Muscle of leg (tissue), 16 donors: ENCODE results near the gene EXOC3. TPM values are rescaled to one million over a fixed set of nuclear protein-coding genes. Genes with fewer than 3 reads are reported as not detected.
"Not testable (repeated sequence)": the region's sequence is repeated elsewhere in the genome, so short reads cannot be mapped to it uniquely, and the experiment has no call there.

Source experiments
- DNase-seq: peaks from one replicate; pipeline ENCODE4 v3.0.0; 2013
- H3K27ac ChIP-seq: one replicate; pipeline ENCODE4 v1.5.1; 2013; ENCODE audit warnings: mild to moderate bottlenecking, low read length, control low read depth
- H3K27me3 ChIP-seq: one replicate; pipeline ENCODE4 v1.6.1; 2013; ENCODE audit warnings: low read length; ENCODE audit not compliant: control insufficient read depth, insufficient read depth
- H3K36me3 ChIP-seq: one replicate; pipeline ENCODE4 v1.6.1; 2013; ENCODE audit warnings: low read length; ENCODE audit not compliant: control insufficient read depth, insufficient read depth
- H3K4me1 ChIP-seq: one replicate; pipeline ENCODE4 v1.6.1; 2013; ENCODE audit warnings: low read length; ENCODE audit not compliant: control insufficient read depth, insufficient read depth
- H3K4me3 ChIP-seq: one replicate; pipeline ENCODE4 v1.5.1; 2013; ENCODE audit warnings: low read length, control low read depth
- H3K9me3 ChIP-seq: replicated peaks from 2 replicates; pipeline ENCODE4 v1.6.1; 2013; ENCODE audit warnings: low read depth, low read length; ENCODE audit not compliant: control insufficient read depth
- WGBS: methylation state at CpG from one replicate; pipeline ENCODE4 v1.1.5; 2013; ENCODE audit warnings: missing lambda C conversion rate; ENCODE audit not compliant: insufficient coverage; 5-methylcytosine and 5-hydroxymethylcytosine counted together
- long read RNA-seq, 11 donors: transcript quantifications; one replicate each; lab custom pipeline, GENCODE V29; 2026
- polyA plus RNA-seq, 8 donors: library from polyadenylated mRNA; unstranded; fragments of 120-200 nt; gene quantifications; one replicate each; pipeline versions ENCODE4 v1.2.1 to v1.2.3, GENCODE V29; 2013; ENCODE audit warnings: inconsistent platforms in 1 of 8, low replicate concordance in 1 of 8; ENCODE audit not compliant: insufficient read length in 8 of 8, insufficient read depth in 1 of 8
- total RNA-seq: library from RNA; stranded (reverse); fragments of 120-200 nt; gene quantifications from one replicate; pipeline ENCODE4 v1.2.4, GENCODE V29; 2013

The EXOC3 gene
- total RNA-seq = 28.0 TPM
- polyA plus RNA-seq = 10 to 100 TPM; 29.9 to 44.8 (median 37.0) TPM
- long read RNA-seq, donor 1, partial matches to known transcripts = 0 of 1 reads
- long read RNA-seq, donor 1, other reads (novel, unspliced or antisense) = 0 of 1 reads
- long read RNA-seq, donor 2 = 0 reads
- long read RNA-seq, donor 3, partial matches to known transcripts = 0 of 6 reads
- long read RNA-seq, donor 3, other reads (novel, unspliced or antisense) = 0 of 6 reads
- long read RNA-seq, donor 4, partial matches to known transcripts = 0 of 2 reads
- long read RNA-seq, donor 4, other reads (novel, unspliced or antisense) = 0 of 2 reads
- long read RNA-seq, donor 5, partial matches to known transcripts = 0 of 8 reads
- long read RNA-seq, donor 5, other reads (novel, unspliced or antisense) = 0 of 8 reads
- long read RNA-seq, donor 6, transcript EXOC3-209 (13 exons, 2,825 nt) = major isoform, 9 of 11 reads
- long read RNA-seq, donor 6, partial matches to known transcripts = 0 of 11 reads
- long read RNA-seq, donor 6, other reads (novel, unspliced or antisense) = 0 of 11 reads
- long read RNA-seq, donor 7, transcript EXOC3-209 (13 exons, 2,825 nt) = major isoform, 5 of 5 reads
- long read RNA-seq, donor 7, partial matches to known transcripts = 0 of 5 reads
- long read RNA-seq, donor 7, other reads (novel, unspliced or antisense) = 0 of 5 reads
- long read RNA-seq, donor 8 = 0 reads
- long read RNA-seq, donor 9, partial matches to known transcripts = 0 of 1 reads
- long read RNA-seq, donor 9, other reads (novel, unspliced or antisense) = 0 of 1 reads
- long read RNA-seq, donor 10, partial matches to known transcripts = 5 of 8 reads
- long read RNA-seq, donor 10, other reads (novel, unspliced or antisense) = 0 of 8 reads
- long read RNA-seq, donor 11, partial matches to known transcripts = 0 of 4 reads
- long read RNA-seq, donor 11, other reads (novel, unspliced or antisense) = 0 of 4 reads

GRCh38 chr5:442335-443238 lies at the start of gene EXOC3:
Gene EXOC3 (plus strand): TSS chr5:443176. CDS start chr5:446206, 3,030 bp downstream.
- H3K4me3 ChIP-seq = peak within 1 kb of the TSS; percentile 68
- peak; percentile 89 for DNase-seq
- peak within 1 kb of the TSS; percentile 51 for H3K27ac ChIP-seq
- no peaks in the 10 kb centered on the region for H3K27me3 ChIP-seq
- peaks cover 19% of the 10 kb centered on the region for H3K36me3 ChIP-seq
- peaks cover 15% of the 10 kb centered on the region for H3K4me1 ChIP-seq
- 4% methylated on average over 66 of the region's 73 CpGs for WGBS
- H3K9me3 ChIP-seq = no peaks in the 10 kb centered on the region

GRCh38 chr5:393846-394275 lies 49.1 kb upstream of the EXOC3 start:
- H3K27me3 ChIP-seq = no peaks in the 10 kb centered on the region
- no peak overlapping the region for H3K4me3 ChIP-seq
- H3K27ac ChIP-seq = peak overlapping the region; percentile 3
- H3K36me3 ChIP-seq = no peaks in the 10 kb centered on the region
- H3K4me1 ChIP-seq = peaks cover 31% of the 10 kb centered on the region
- no peaks in the 10 kb centered on the region for H3K9me3 ChIP-seq
- WGBS = 86% methylated on average over 9 of the region's 10 CpGs
- no peak for DNase-seq

- Histone ChIP-seq H3K27me3 (no peaks in the 10 kb centered on the region), H3K4me1 (peaks cover 40% of the 10 kb centered on the region), H3K9me3 (no peaks in the 10 kb centered on the region), H3K36me3 (no peaks in the 10 kb centered on the region), H3K4me3 (no peak overlapping the region), H3K27ac (peak overlapping the region; percentile 65)
- no peak for DNase-seq
- 75% methylated on average over 14 of the region's 18 CpGs for WGBS
Measured at GRCh38 chr5:394671-395155, 48.3 kb upstream of the EXOC3 start.

- H3K27me3 ChIP-seq = no peaks in the 10 kb centered on the region
- peak overlapping the region; percentile 65 for H3K27ac ChIP-seq
- H3K36me3 ChIP-seq = no peaks in the 10 kb centered on the region
- peak; percentile 79 for DNase-seq
- WGBS = 46% methylated on average over 15 of the region's 21 CpGs
- no peak overlapping the region for H3K4me3 ChIP-seq
- no peaks in the 10 kb centered on the region for H3K9me3 ChIP-seq
- H3K4me1 ChIP-seq = peaks cover 46% of the 10 kb centered on the region
Measured at GRCh38 chr5:395156-395920, 47.6 kb upstream of the EXOC3 start.

GRCh38 chr5:395921-396530 lies 47.0 kb upstream of the EXOC3 start:
- no peak overlapping the region for H3K4me3 ChIP-seq
- 84% methylated on average over 15 of the region's 17 CpGs for WGBS
- peak overlapping the region; percentile 65 for H3K27ac ChIP-seq
- no peaks in the 10 kb centered on the region for H3K9me3 ChIP-seq
- H3K27me3 ChIP-seq = no peaks in the 10 kb centered on the region
- H3K36me3 ChIP-seq = no peaks in the 10 kb centered on the region
- H3K4me1 ChIP-seq = peaks cover 51% of the 10 kb centered on the region
- no peak for DNase-seq

- no peak for DNase-seq
- WGBS = 91% methylated on average over 3 of the region's 13 CpGs
- no peaks in the 10 kb centered on the region for H3K36me3 ChIP-seq
- no peak overlapping the region for H3K27ac ChIP-seq
- no peak overlapping the region for H3K4me3 ChIP-seq
- peaks cover 55% of the 10 kb centered on the region for H3K4me1 ChIP-seq
- peaks cover 2% of the 10 kb centered on the region for H3K27me3 ChIP-seq
- H3K9me3 ChIP-seq = no peaks in the 10 kb centered on the region
Measured at GRCh38 chr5:396531-396961, 46.4 kb upstream of the EXOC3 start.

GRCh38 chr5:398141-398474 lies 44.9 kb upstream of the EXOC3 start:
- not testable (repeated sequence) for H3K4me3 ChIP-seq, H3K36me3 ChIP-seq, DNase-seq, H3K27me3 ChIP-seq, H3K9me3 ChIP-seq, H3K27ac ChIP-seq
- WGBS = 96% methylated on average over 13 of the region's 15 CpGs
- peaks cover 55% of the 10 kb centered on the region for H3K4me1 ChIP-seq

GRCh38 chr5:398475-399295 lies 44.3 kb upstream of the EXOC3 start:
- Histone ChIP-seq H3K9me3 (no peaks in the 10 kb centered on the region), H3K27ac (peak overlapping the region; percentile 96), H3K4me1 (peaks cover 52% of the 10 kb centered on the region), H3K27me3 (peaks cover 2% of the 10 kb centered on the region), H3K36me3 (no peaks in the 10 kb centered on the region), H3K4me3 (no peak overlapping the region)
- no peak for DNase-seq
- WGBS = 83% methylated on average over 34 of the region's 35 CpGs
